Smooth muscle cell (in vitro differentiated cells): ENCODE results near the gene ACAD8. TPM values are rescaled to one million over a fixed set of nuclear protein-coding genes. Genes with fewer than 3 reads are reported as not detected.
"Not testable (repeated sequence)": the region's sequence is repeated elsewhere in the genome, so short reads cannot be mapped to it uniquely, and the experiment has no call there.

ENCODE experiments used
- DNase-seq: peaks from one replicate; lab custom pipeline; 2025; ENCODE audit not compliant: unreplicated experiment; lab: John Stamatoyannopoulos, UW
- H2AFZ ChIP-seq: fragments of 200-600 bp; sonication (generic); 2 replicates; pipeline ENCODE4 v1.6.0; 2016; ENCODE audit warnings: antibody characterized with exemption, low read depth, mild to moderate bottlenecking
- H3F3A ChIP-seq: fragments of 200-600 bp; sonication (generic); 2 replicates; pipeline ENCODE4 v1.6.0; 2017; ENCODE audit warnings: antibody characterized with exemption, low read depth
- H3K27ac ChIP-seq: fragments of 200-600 bp; sonication (generic); 2 replicates; pipeline ENCODE4 v1.5.1; 2016; ENCODE audit warnings: low read depth, mild to moderate bottlenecking
- H3K27me3 ChIP-seq: fragments of 200-600 bp; sonication (generic); 2 replicates; pipeline ENCODE4 v1.6.1; 2016; ENCODE audit warnings: low read depth, mild to moderate bottlenecking
- H3K36me3 ChIP-seq: fragments of 200-600 bp; sonication (generic); 2 replicates; pipeline ENCODE4 v1.5.1; 2016; ENCODE audit warnings: low read depth
- H3K4me1 ChIP-seq: fragments of 200-600 bp; sonication (generic); 2 replicates; pipeline ENCODE4 v1.5.1; 2016; ENCODE audit warnings: low read depth
- H3K4me2 ChIP-seq: fragments of 200-600 bp; sonication (generic); 2 replicates; pipeline ENCODE4 v1.6.0; 2016; ENCODE audit warnings: mild to moderate bottlenecking
- H3K4me3 ChIP-seq: fragments of 200-600 bp; sonication (generic); 2 replicates; pipeline ENCODE4 v1.5.1; 2016; ENCODE audit warnings: mild to moderate bottlenecking
- H3K79me2 ChIP-seq: fragments of 200-600 bp; sonication (generic); 2 replicates; pipeline ENCODE4 v1.6.0; 2016; ENCODE audit warnings: low read depth, mild to moderate bottlenecking
- H3K9ac ChIP-seq: fragments of 200-600 bp; sonication (generic); 2 replicates; pipeline ENCODE4 v1.6.0; 2016; ENCODE audit warnings: low read depth
- H3K9me3 ChIP-seq: fragments of 200-600 bp; sonication (generic); replicated peaks from 2 replicates; pipeline ENCODE4 v1.5.1; 2016; ENCODE audit warnings: low read depth
- H4K20me1 ChIP-seq: fragments of 200-600 bp; sonication (generic); 2 replicates; pipeline ENCODE4 v1.6.0; 2016; ENCODE audit warnings: low read depth
- WGBS: methylation state at CpG from one replicate; pipeline ENCODE4 v1.1.7; 2016; ENCODE audit warnings: low lambda C conversion rate; 5-methylcytosine and 5-hydroxymethylcytosine counted together
- polyA plus RNA-seq: library from polyadenylated mRNA; unstranded; fragments of >200 nt; fragmentation: Nextera tagmentation; extraction: Ambion mirVana; gene quantifications from 2 replicates; pipeline ENCODE4 v1.2.1, GENCODE V29; 2016
- total RNA-seq: library from RNA; depleted of rRNA; stranded (reverse); fragments of >200 nt; gene quantifications from 2 replicates; pipeline ENCODE4 v1.2.3, GENCODE V29; 2014
- TF ChIP-seq, protein P1 (sequence below): fragments of 200-600 bp; sonication (generic); IDR thresholded peaks from 2 replicates; pipeline ENCODE4 v1.5.1; 2017; ENCODE audit warnings: borderline replicate concordance, mild to moderate bottlenecking, antibody characterized with exemption; ENCODE audit not compliant: insufficient read depth, poor library complexity, severe bottlenecking

The ACAD8 gene
- total and polyA plus RNA-seq, 2 experiments from 2014 or later = 11.7 to 12.4 TPM

DNA sequence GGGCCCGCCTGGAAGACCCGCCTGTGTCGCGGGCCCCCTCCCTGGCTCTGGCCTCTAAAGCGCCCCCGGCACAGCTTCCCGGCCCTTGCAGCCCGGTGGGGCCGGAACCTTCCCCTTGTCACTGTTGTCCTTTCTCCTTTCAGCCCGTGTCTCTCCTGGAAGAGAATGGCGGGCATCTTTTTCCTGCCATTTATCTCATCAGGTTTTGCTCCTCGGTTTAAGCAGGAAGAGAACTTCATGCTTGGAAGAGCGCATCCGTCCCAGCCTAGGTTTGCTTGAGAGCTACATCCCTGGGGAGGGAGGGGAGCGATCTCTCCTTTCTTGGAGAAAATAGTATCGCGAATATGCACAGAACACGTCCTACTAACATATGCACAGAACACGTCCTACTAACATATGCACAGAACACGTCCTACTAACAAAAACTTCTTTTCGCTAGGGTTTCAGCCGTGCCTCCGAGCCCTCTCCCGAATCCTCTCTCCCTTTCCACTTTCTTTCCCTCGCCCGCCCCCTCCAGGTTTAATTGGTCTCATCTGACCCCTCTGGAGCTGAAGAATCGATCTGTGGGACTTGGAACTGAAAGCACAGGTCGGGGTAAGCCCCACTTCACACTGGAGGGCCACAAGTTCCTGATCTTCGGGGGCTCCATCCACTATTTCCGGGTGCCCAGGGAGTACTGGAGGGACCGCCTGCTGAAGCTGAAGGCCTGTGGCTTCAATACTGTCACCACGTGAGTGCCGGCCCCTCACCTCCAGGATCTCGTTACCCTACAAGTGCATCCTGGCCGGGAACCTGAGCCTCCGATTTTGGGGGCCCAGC, 24.0 kb downstream of the ACAD8 start:
- no peaks in the 10 kb centered on the region for H3K36me3 ChIP-seq
- no peaks in the 10 kb centered on the region for H3K9me3 ChIP-seq
- WGBS = 21% methylated on average over 36 of the region's 36 CpGs
- peak overlapping the region; percentile 88 for H3K4me2 ChIP-seq
- no peaks in the 10 kb centered on the region for H4K20me1 ChIP-seq
- H3K9ac ChIP-seq = no peak overlapping the region
- TF ChIP-seq, protein P1, sequence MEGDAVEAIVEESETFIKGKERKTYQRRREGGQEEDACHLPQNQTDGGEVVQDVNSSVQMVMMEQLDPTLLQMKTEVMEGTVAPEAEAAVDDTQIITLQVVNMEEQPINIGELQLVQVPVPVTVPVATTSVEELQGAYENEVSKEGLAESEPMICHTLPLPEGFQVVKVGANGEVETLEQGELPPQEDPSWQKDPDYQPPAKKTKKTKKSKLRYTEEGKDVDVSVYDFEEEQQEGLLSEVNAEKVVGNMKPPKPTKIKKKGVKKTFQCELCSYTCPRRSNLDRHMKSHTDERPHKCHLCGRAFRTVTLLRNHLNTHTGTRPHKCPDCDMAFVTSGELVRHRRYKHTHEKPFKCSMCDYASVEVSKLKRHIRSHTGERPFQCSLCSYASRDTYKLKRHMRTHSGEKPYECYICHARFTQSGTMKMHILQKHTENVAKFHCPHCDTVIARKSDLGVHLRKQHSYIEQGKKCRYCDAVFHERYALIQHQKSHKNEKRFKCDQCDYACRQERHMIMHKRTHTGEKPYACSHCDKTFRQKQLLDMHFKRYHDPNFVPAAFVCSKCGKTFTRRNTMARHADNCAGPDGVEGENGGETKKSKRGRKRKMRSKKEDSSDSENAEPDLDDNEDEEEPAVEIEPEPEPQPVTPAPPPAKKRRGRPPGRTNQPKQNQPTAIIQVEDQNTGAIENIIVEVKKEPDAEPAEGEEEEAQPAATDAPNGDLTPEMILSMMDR = no peak
- H2AFZ ChIP-seq = no peak overlapping the region
- H3K4me3 ChIP-seq = no peak overlapping the region
- no peak overlapping the region for H3K27ac ChIP-seq
- H3K79me2 ChIP-seq = no peaks in the 10 kb centered on the region
- H3K27me3 ChIP-seq = peaks cover 79% of the 10 kb centered on the region
- no peaks in the 10 kb centered on the region for H3F3A ChIP-seq
- no peak for DNase-seq
- peaks cover 17% of the 10 kb centered on the region for H3K4me1 ChIP-seq

DNA sequence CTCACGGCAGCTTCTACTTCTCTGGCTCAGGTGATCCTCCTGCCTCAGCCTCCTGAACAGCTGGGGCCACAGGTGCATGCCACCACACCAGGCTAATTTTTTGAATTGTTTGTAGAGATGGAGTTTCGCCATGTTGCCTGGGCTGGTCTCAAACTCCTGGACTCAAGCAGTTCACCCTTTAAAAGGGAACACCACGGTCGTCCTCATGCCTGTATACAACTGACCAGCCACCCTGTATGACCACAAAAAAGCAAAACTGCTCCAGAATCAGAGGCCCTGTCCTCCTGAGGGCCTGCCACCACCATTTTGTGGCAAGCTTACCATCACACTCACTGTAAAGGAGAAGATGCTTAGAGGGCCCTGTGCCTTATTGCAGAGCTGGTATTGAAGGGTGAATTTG, 25.0 kb downstream of the ACAD8 start:
- no peaks in the 10 kb centered on the region for H3F3A ChIP-seq
- H3K36me3 ChIP-seq = no peaks in the 10 kb centered on the region
- H3K79me2 ChIP-seq = no peaks in the 10 kb centered on the region
- WGBS = 95% methylated on average over 4 of the region's 4 CpGs
- H3K9ac ChIP-seq = no peak overlapping the region
- no peaks in the 10 kb centered on the region for H4K20me1 ChIP-seq
- H3K27me3 ChIP-seq = peaks cover 70% of the 10 kb centered on the region
- no peak for DNase-seq
- no peak overlapping the region for H2AFZ ChIP-seq
- no peak overlapping the region for H3K27ac ChIP-seq
- H3K4me2 ChIP-seq = no peak overlapping the region
- no peaks in the 10 kb centered on the region for H3K9me3 ChIP-seq
- peaks cover 17% of the 10 kb centered on the region for H3K4me1 ChIP-seq
- no peak overlapping the region for H3K4me3 ChIP-seq
- TF ChIP-seq, protein P1 = no peak

DNA sequence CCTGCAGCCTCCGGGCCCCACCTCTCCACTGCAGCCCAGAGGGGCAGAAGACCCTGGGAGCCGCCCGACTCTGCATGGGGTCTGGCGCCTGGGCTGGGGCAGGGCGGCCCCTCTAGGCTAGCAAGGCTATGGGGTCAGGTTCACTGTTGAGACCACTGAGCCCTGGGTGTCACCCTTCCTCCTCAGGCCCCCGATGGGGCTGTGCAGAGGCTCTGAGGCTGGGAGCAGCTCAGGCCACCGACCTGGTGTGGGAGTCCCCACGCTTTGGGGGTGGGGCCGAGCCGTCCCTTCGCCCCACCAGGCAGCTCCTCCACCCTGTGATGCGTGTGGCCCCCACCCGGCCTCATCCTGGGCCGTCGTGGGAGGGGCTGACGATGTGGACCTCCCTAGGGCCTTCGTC, 28.3 kb downstream of the ACAD8 start:
- not testable (repeated sequence) for H3F3A ChIP-seq, H3K27ac ChIP-seq, H2AFZ ChIP-seq, DNase-seq, H3K4me2 ChIP-seq, H4K20me1 ChIP-seq, H3K36me3 ChIP-seq, H3K79me2 ChIP-seq, H3K4me3 ChIP-seq, H3K9me3 ChIP-seq, H3K9ac ChIP-seq, H3K4me1 ChIP-seq
- 93% methylated on average over 8 of the region's 17 CpGs for WGBS
- peaks cover 37% of the 10 kb centered on the region for H3K27me3 ChIP-seq

DNA sequence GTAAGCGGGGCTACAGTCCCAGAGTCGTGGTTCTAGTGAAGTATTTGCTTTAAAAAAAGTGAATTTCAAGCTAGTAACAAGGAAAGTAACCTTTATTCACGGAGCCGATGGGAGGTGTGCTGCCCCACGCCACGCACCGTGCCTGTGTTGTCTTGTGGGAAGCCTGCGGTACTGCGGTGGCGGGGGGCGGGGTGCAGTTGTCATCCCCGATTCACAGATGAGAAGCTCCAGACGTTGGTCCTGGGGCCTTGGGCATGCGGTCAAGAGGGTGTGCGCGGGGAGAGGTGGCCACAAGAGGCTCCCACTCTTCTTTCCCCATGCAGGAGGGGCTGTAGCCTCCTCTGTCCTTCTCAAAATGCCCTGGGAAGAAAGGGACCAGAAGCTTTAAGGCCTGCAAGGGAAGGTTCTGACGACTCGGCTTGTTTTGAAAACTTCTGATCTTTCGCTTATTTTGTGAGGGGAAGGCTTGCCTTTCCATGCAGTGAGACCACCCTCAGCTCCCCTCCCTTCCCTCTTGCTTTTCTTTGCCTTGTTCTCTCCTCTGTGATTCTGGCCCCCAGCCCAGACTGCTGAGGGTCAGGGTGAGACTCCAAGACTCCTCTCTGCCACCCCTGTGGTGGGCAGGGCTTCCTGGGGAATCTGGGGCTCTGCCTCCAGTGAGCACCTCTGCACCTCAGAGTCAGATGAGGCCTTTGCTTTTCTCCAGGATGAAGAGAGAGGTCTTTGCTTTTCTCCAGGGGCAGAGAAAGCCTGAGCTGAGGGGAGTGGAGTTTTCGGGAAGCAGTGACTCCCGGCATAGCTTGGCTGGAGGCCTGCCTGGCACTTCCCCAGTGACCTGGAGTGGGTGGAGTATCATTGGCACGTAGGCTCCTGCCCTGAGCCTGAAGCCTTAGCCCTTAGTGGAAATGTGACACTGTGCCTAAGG, 29.0 kb downstream of the ACAD8 start:
- H3K9me3 ChIP-seq = no peaks in the 10 kb centered on the region
- H4K20me1 ChIP-seq = no peaks in the 10 kb centered on the region
- peaks cover 29% of the 10 kb centered on the region for H3K27me3 ChIP-seq
- DNase-seq = no peak
- no peak overlapping the region for H3K27ac ChIP-seq
- no peak overlapping the region for H3K9ac ChIP-seq
- H3F3A ChIP-seq = no peaks in the 10 kb centered on the region
- H3K36me3 ChIP-seq = no peaks in the 10 kb centered on the region
- no peak overlapping the region for H3K4me2 ChIP-seq
- WGBS = 96% methylated on average over 22 of the region's 22 CpGs
- H3K4me1 ChIP-seq = no peaks in the 10 kb centered on the region
- no peaks in the 10 kb centered on the region for H3K79me2 ChIP-seq
- no peak overlapping the region for H3K4me3 ChIP-seq
- TF ChIP-seq, protein P1 = no peak
- no peak overlapping the region for H2AFZ ChIP-seq
